Measurements from ENCODE around the gene DNAJC6.
"Not testable (repeated sequence)": the region's sequence is repeated elsewhere in the genome, so short reads cannot be mapped to it uniquely, and the experiment has no call there.

DNAJC6 gene

GRCh38 chr1:65378247-65378946 lies 69.1 kb downstream of the DNAJC6 start:
- Mint-ChIP-seq H3K4me3 (no peak overlapping the region), H3K27ac (no peak overlapping the region), H3K4me1 (no peaks in the 10 kb centered on the region), H3K9me3 (no peaks in the 10 kb centered on the region), H3K36me3 (ENCODE audit: low read depth) (peaks cover 8% of the 10 kb centered on the region), H3K27me3 (ENCODE audit: low read depth) (no peaks in the 10 kb centered on the region)
- TF ChIP-seq CTCF (IDR thresholded peaks at IDR 0.05; ENCODE audit: unreplicated experiment in 3 of 3): no peak

DNA sequence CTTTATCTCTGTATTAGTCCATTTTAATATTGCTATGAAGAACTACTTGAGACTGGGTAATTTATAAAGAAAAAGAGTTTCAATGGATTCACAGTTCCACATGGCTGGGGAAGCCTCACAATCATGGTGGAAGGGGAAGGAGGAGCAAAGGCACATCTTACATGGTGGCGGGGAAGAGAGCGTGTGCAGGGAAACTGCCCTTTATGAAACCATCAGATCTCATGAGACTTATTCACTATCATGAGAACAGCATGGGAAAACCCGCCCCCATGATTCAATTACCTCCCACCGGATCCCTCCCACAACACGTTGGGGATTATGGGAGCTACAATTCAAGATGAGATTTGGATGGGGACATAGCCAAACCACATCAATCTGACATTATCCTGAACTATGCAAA lies 75.1 kb downstream of the DNAJC6 start:
- not testable (repeated sequence) for H3K27ac Mint-ChIP-seq; H3K27me3 Mint-ChIP-seq (ENCODE audit: low read depth); H3K9me3 Mint-ChIP-seq; H3K4me3 Mint-ChIP-seq; H3K4me1 Mint-ChIP-seq
- H3K36me3 Mint-ChIP-seq (ENCODE audit: low read depth): peaks cover 19% of the 10 kb centered on the region

GRCh38 chr1:65386439-65386838 lies 77.1 kb downstream of the DNAJC6 start:
- no peak for TF ChIP-seq CTCF (IDR thresholded peaks at IDR 0.05; ENCODE audit: unreplicated experiment in 3 of 3)
- peaks cover 16% of the 10 kb centered on the region for H3K36me3 Mint-ChIP-seq (ENCODE audit: low read depth)
- H3K27ac Mint-ChIP-seq: no peak overlapping the region
- no peaks in the 10 kb centered on the region for H3K4me1 Mint-ChIP-seq
- peaks cover 2% of the 10 kb centered on the region for H3K9me3 Mint-ChIP-seq
- H3K4me3 Mint-ChIP-seq: no peak overlapping the region
- no peaks in the 10 kb centered on the region for H3K27me3 Mint-ChIP-seq (ENCODE audit: low read depth)

- H3K27me3 Mint-ChIP-seq (ENCODE audit: low read depth): no peaks in the 10 kb centered on the region
- H3K36me3 Mint-ChIP-seq (ENCODE audit: low read depth): peaks cover 12% of the 10 kb centered on the region
- no peaks in the 10 kb centered on the region for H3K4me1 Mint-ChIP-seq
- TF ChIP-seq CTCF (IDR thresholded peaks at IDR 0.05; ENCODE audit: unreplicated experiment in 3 of 3): no peak
- no peak overlapping the region for H3K27ac Mint-ChIP-seq
- peaks cover 2% of the 10 kb centered on the region for H3K9me3 Mint-ChIP-seq
- H3K4me3 Mint-ChIP-seq: no peak overlapping the region
Measured at GRCh38 chr1:65387821-65388220, 78.5 kb downstream of the DNAJC6 start.

- Mint-ChIP-seq H3K9me3 (peaks cover 2% of the 10 kb centered on the region), H3K27me3 (ENCODE audit: low read depth) (no peaks in the 10 kb centered on the region), H3K4me1 (no peaks in the 10 kb centered on the region), H3K4me3 (no peak overlapping the region), H3K27ac (no peak overlapping the region), H3K36me3 (ENCODE audit: low read depth) (peaks cover 10% of the 10 kb centered on the region)
- no peak for TF ChIP-seq CTCF (IDR thresholded peaks at IDR 0.05; ENCODE audit: unreplicated experiment in 3 of 3)
Measured at GRCh38 chr1:65388908-65389695, 79.8 kb downstream of the DNAJC6 start.

- Mint-ChIP-seq H3K27me3 (ENCODE audit: low read depth) (no peaks in the 10 kb centered on the region), H3K4me3 (no peak overlapping the region), H3K4me1 (no peaks in the 10 kb centered on the region), H3K9me3 (no peaks in the 10 kb centered on the region), H3K27ac (no peak overlapping the region), H3K36me3 (ENCODE audit: low read depth) (peaks cover 3% of the 10 kb centered on the region)
- TF ChIP-seq CTCF (IDR thresholded peaks at IDR 0.05; ENCODE audit: unreplicated experiment in 3 of 3): no peak
Measured at GRCh38 chr1:65392497-65392896, 83.2 kb downstream of the DNAJC6 start.

Data from nephron (organoid).